GM12878 (cell line): ENCODE data around the gene ZNF48. TPM values are rescaled to one million over a fixed set of nuclear protein-coding genes. Genes with fewer than 3 reads are reported as not detected.

ENCODE experiments used
- ATAC-seq: fragments of 200-7000 bp; cut with Tn5 transposase; 3 replicates; pipeline ENCODE4 v1.9.1; 2020; ENCODE audit warnings: mild to moderate bottlenecking, moderate library complexity
- BruUV-seq: library from RNA; stranded (reverse); fragments of 400-500 nt; replicated peaks from 2 replicates; lab custom pipeline; 2021; lab: Mats Ljungman, UMichigan
- CTCF ChIA-PET: fragments of 300-600 bp; sonication (Branson Sonifier 250); formaldehyde crosslinking; extraction: SDS; loops from one replicate; lab custom pipeline; 2021; ENCODE audit warnings: inconsistent platforms; lab: Yijun Ruan, JAX
- POLR2A ChIA-PET: fragments of 350-600 bp; formaldehyde crosslinking; extraction: SDS; loops from one replicate; lab custom pipeline; 2021; ENCODE audit warnings: inconsistent platforms; lab: Charles Lee
- RAD21 ChIA-PET: fragments of 300-600 bp; sonication (Branson Sonifier 250); formaldehyde crosslinking; loops from one replicate; lab custom pipeline; 2023; ENCODE audit warnings: antibody characterized with exemption; ENCODE audit not compliant: unreplicated experiment; lab: Charles Lee
- SMC1A ChIA-PET: fragments of 300-600 bp; sonication (Branson Sonifier 250); formaldehyde crosslinking; loops from one replicate; lab custom pipeline; 2023; ENCODE audit not compliant: unreplicated experiment, uncharacterized antibody; lab: Charles Lee
- DNase-seq: peaks from one replicate; pipeline ENCODE4 v3.0.0-alpha.2; 2011; ENCODE audit warnings: low read depth, low spot score
- FAIRE-seq: peaks from 3 replicates; lab custom pipeline; 2011; peaks lifted over from hg19 to GRCh38; lab: Jason Lieb, UNC
- H2AFZ ChIP-seq: 2 replicates; pipeline ENCODE4 v1.6.0; 2011; ENCODE audit warnings: low read depth, low read length, control low read depth; ENCODE audit not compliant: control insufficient read depth
- H3K27ac ChIP-seq: 2 replicates; pipeline ENCODE4 v1.5.1; 2011; ENCODE audit warnings: control low read depth; ENCODE audit not compliant: control insufficient read depth, insufficient read depth
- H3K27me3 ChIP-seq, 2 experiments: replicated peaks in 1 of 2; 2 replicates each; pipeline versions ENCODE4 v1.6.0 to v1.6.1; 2011; ENCODE audit warnings: low read length in 1 of 2; ENCODE audit not compliant: control insufficient read depth in 2 of 2, insufficient read depth in 2 of 2
- H3K36me3 ChIP-seq, 2 experiments: 2 replicates each; pipeline ENCODE4 v1.5.1; 2011; ENCODE audit warnings: low read length in 1 of 2; ENCODE audit not compliant: control insufficient read depth in 2 of 2, insufficient read depth in 2 of 2
- H3K4me1 ChIP-seq: 2 replicates; pipeline ENCODE4 v1.6.1; 2011; ENCODE audit warnings: mild to moderate bottlenecking, low read length, moderate library complexity, mixed read lengths; ENCODE audit not compliant: control insufficient read depth, insufficient read depth
- H3K4me2 ChIP-seq: 2 replicates; pipeline ENCODE4 v1.6.0; 2011; ENCODE audit warnings: control low read depth; ENCODE audit not compliant: control insufficient read depth, insufficient read depth
- H3K4me3 ChIP-seq: fragments of 200-600 bp; sonication (generic); 2 replicates; pipeline ENCODE4 v1.5.1; 2016
- H3K79me2 ChIP-seq: 2 replicates; pipeline ENCODE4 v1.6.0; 2011; ENCODE audit warnings: low read length; ENCODE audit not compliant: control insufficient read depth, insufficient read depth
- H3K9ac ChIP-seq: 2 replicates; pipeline ENCODE4 v1.8.0; 2011; ENCODE audit warnings: low read length, control low read depth, mixed read lengths; ENCODE audit not compliant: control insufficient read depth, insufficient read depth
- H3K9me3 ChIP-seq: replicated peaks from 3 replicates; pipeline ENCODE4 v1.5.1; 2011; ENCODE audit warnings: mild to moderate bottlenecking, low read length; ENCODE audit not compliant: control insufficient read depth, insufficient read depth
- H4K20me1 ChIP-seq: 2 replicates; pipeline ENCODE4 v1.6.0; 2011; ENCODE audit not compliant: control insufficient read depth, insufficient read depth
- ATF3 ChIP-seq: IDR thresholded peaks from 2 replicates; pipeline ENCODE4 v1.6.1; 2011; ENCODE audit warnings: low read depth, mild to moderate bottlenecking, low read length, moderate library complexity, borderline replicate concordance; ENCODE audit errors: extremely low read depth
- E4F1 ChIP-seq: fragments of 450-650 bp; IDR thresholded peaks from 2 replicates; pipeline ENCODE4 v1.6.1; 2018; ENCODE audit warnings: borderline replicate concordance, mild to moderate bottlenecking; ENCODE audit not compliant: partially characterized antibody
- GATAD2B ChIP-seq: fragments of 450-650 bp; conservative IDR thresholded peaks from 2 replicates; pipeline ENCODE4 v1.6.1; 2017; ENCODE audit warnings: low read depth, mild to moderate bottlenecking, moderate library complexity
- IRF4 ChIP-seq: IDR thresholded peaks from 2 replicates; pipeline ENCODE4 v1.6.1; 2011; ENCODE audit warnings: low read depth, low read length
- KDM1A ChIP-seq: fragments of 200-600 bp; sonication (generic); IDR thresholded peaks from 2 replicates; pipeline ENCODE4 v1.6.1; 2016; ENCODE audit warnings: borderline replicate concordance
- MEF2B ChIP-seq: fragments of 450-650 bp; IDR thresholded peaks from 2 replicates; pipeline ENCODE4 v1.6.1; 2018; ENCODE audit warnings: mild to moderate bottlenecking, moderate library complexity; ENCODE audit not compliant: partially characterized antibody, poor library complexity, severe bottlenecking
- MTA2 ChIP-seq: fragments of 450-650 bp; IDR thresholded peaks from 2 replicates; pipeline ENCODE4 v1.6.1; 2016; ENCODE audit warnings: low read depth, mild to moderate bottlenecking, moderate library complexity
- PAX5 ChIP-seq: IDR thresholded peaks from 2 replicates; pipeline ENCODE4 v1.6.1; 2011; ENCODE audit warnings: low read depth, low read length, borderline replicate concordance
- PRDM15 ChIP-seq: fragments of 450-650 bp; formaldehyde crosslinking; IDR thresholded peaks from 2 replicates; pipeline ENCODE4 v1.4.0; 2020; ENCODE audit warnings: mild to moderate bottlenecking, moderate library complexity
- RAD21 ChIP-seq: IDR thresholded peaks from 2 replicates; pipeline ENCODE4 v1.6.1; 2011; ENCODE audit warnings: mild to moderate bottlenecking, low read depth, low read length, moderate library complexity; ENCODE audit not compliant: insufficient read depth
- RCOR1 ChIP-seq: conservative IDR thresholded peaks from 2 replicates; pipeline ENCODE4 v1.6.1; 2012; ENCODE audit warnings: low read depth, low read length, improper control_type of control experiment
- RUNX3 ChIP-seq: IDR thresholded peaks from 2 replicates; pipeline ENCODE4 v1.6.1; 2012; ENCODE audit warnings: low read length, inconsistent platforms
- SMC3 ChIP-seq: IDR thresholded peaks from 2 replicates; pipeline ENCODE4 v1.6.1; 2011; ENCODE audit warnings: low read length, improper control_type of control experiment, borderline replicate concordance
- SUZ12 ChIP-seq: fragments of 200-600 bp; sonication (generic); IDR thresholded peaks from one replicate; pipeline ENCODE4 v1.6.1; 2018; ENCODE audit warnings: antibody characterized with exemption, mild to moderate bottlenecking; ENCODE audit not compliant: unreplicated experiment
- ZNF217 ChIP-seq: fragments of 450-650 bp; IDR thresholded peaks from 2 replicates; pipeline ENCODE4 v1.6.1; 2017; ENCODE audit warnings: antibody characterized with exemption, mild to moderate bottlenecking
- WGBS: methylation state at CpG from one replicate; pipeline ENCODE4 v1.1.6; 2016; ENCODE audit warnings: low lambda C conversion rate; ENCODE audit not compliant: insufficient replicate concordance, insufficient coverage; ENCODE audit errors: missing lambda C conversion rate; 5-methylcytosine and 5-hydroxymethylcytosine counted together
- in situ Hi-C: fragments of 300-500 bp; cut with MboI; formaldehyde crosslinking; loops from 9 replicates; pipeline ENCODE4 v1.14.3; 2018; ENCODE audit warnings: mixed read lengths
- intact Hi-C: fragments of 100-400 bp; cut with micrococcal nuclease; formaldehyde crosslinking; loops from one replicate; pipeline ENCODE4 v1.14.2; 2022; ENCODE audit not compliant: unreplicated experiment
- polyA plus RNA-seq, 11 experiments: library from polyadenylated mRNA; depleted of rRNA in 4 of 11; unstranded in 6 of 11; stranded (reverse) in 5 of 11; fragments of >200 nt; fragmentation: Nextera tagmentation in 4 of 11; fragmentation: Illumina TruSeq in 1 of 11; extraction: Ambion mirVana in 4 of 11; extraction: Trizol in 1 of 11; gene quantifications; 1 replicate in 1 of 11; 2 replicates in 10 of 11; pipeline versions ENCODE4 v1.2.1 to v1.2.3, GENCODE V29; 2011 to 2016; ENCODE audit warnings: inconsistent platforms in 2 of 11, missing spikeins in 2 of 11, low read depth in 1 of 11
- total RNA-seq, 4 experiments: library from RNA; depleted of rRNA in 3 of 4; stranded (reverse); fragments of >200 nt in 3 of 4; fragmentation: Illumina TruSeq in 1 of 4; extraction: Trizol in 1 of 4; gene quantifications; 2 replicates each; pipeline versions ENCODE4 v1.2.1 to v1.2.3, GENCODE V29; 2013 to 2021

The ZNF48 gene
- total and polyA plus RNA-seq, 10 of the 15 experiments (the other 5 are each of a cell fraction or from before 2014, with no cell fraction given), result 0.14 to 12.0 (median 4.2) TPM

- H3K4me1 ChIP-seq, result peaks cover 13% of the 10 kb centered on the region
- H3K27ac ChIP-seq, result peak within 1 kb of the TSS; percentile 81
- H3K4me3 ChIP-seq, result peak within 1 kb of the TSS; percentile 93
- intact Hi-C loops (loop anchor here (1.0 to 2.0 kb wide), 6 partner anchors 29 to 199 kb away; partner anchors contain the start of genes ZNF747 and ZNF768), in situ Hi-C loops (no loop called here)
- DNase-seq (peak; percentile 99), FAIRE-seq (peak; percentile 96), ATAC-seq (peak; percentile 98)
- no peaks in the 10 kb centered on the region for H3K9me3 ChIP-seq
- peak within 1 kb of the TSS; percentile 96 for H3K4me2 ChIP-seq
- ChIA-PET SMC1A (interaction anchor here (0.6 to 6.1 kb wide), 47 partner anchors 8 to 338 kb away, joined by 3 to 64 read pairs (median 5); partner anchors contain the start of genes ITGAL, TBX6, ZNF48 and ZNF689), CTCF (interaction anchor here (0.6 to 5.0 kb wide), 62 partner anchors 10 to 340 kb away, joined by 3 to 89 read pairs (median 6); partner anchors contain the start of genes FBRS, ITGAL, SEPHS2 and TBC1D10B), POLR2A (interaction anchor here (0.6 to 2.0 kb wide), 37 partner anchors 9 to 338 kb away, joined by 3 to 23 read pairs (median 4); partner anchors contain the start of genes FBRS, ITGAL, TBC1D10B and TBX6), RAD21 (interaction anchor here (0.6 to 3.9 kb wide), 56 partner anchors 10 to 612 kb away, joined by 3 to 129 read pairs (median 4); partner anchors contain the start of genes ALDOA, CORO1A, ITGAL and PRR14)
- BruUV-seq, result no TSS peak
- under 1% methylated on average over 49 of the region's 49 CpGs for WGBS
- peak within 1 kb of the TSS; percentile 90 for H3K9ac ChIP-seq
- no peaks in the 10 kb centered on the region for H4K20me1 ChIP-seq
- H3K36me3 ChIP-seq, result peaks cover 0 to under 1% of the 10 kb centered on the region in 2 experiments; a peak in 2 of 4 replicates
- peaks cover 21% of the 10 kb centered on the region for H3K79me2 ChIP-seq
- peak within 1 kb of the TSS; percentile 95 for H2AFZ ChIP-seq
- H3K27me3 ChIP-seq, result no peaks in the 10 kb centered on the region
- TF ChIP-seq PAX5 (no peak), ATF3 (peak; percentile 7; the same call in 1 of the 2 replicates), KDM1A (no peak), PRDM15 (CRISPR knock-in tag) (no peak), RCOR1 (no peak), MTA2 (no peak; the same call in 1 of the 2 replicates), GATAD2B (no peak; the same call in 1 of the 2 replicates), E4F1 (peak; percentile 32), MEF2B (no peak), SUZ12 (no peak), IRF4 (no peak), RAD21 (peak; percentile 78), ZNF217 (peak; percentile 45; the same call in 1 of the 2 replicates), RUNX3 (peak; percentile 39), SMC3 (peak; percentile 93)
Measured at GRCh38 chr16:30429678-30430427, 34.6 kb downstream of the ZNF48 start, which contains the start of gene DCTPP1. DCTPP1 (minus strand) TSS chr16:30430030; CDS start chr16:30429980, 50 bp downstream.
